Tibial nerve (tissue), 4 donors: ENCODE data around the gene TBX21.

Source experiments
- CTCF ChIP-seq, 5 experiments: fragments of 200-600 bp in 3 of 5; fragments of 450-650 bp in 2 of 5; sonication (generic) in 3 of 5; IDR thresholded peaks; one replicate each; pipeline ENCODE4 v1.5.1; 2016 to 2019; ENCODE audit warnings: antibody characterized with exemption in 5 of 5, mild to moderate bottlenecking in 3 of 5, moderate library complexity in 2 of 5
- EP300 ChIP-seq, 2 donors: sonication (generic); formaldehyde crosslinking; IDR thresholded peaks; one replicate each; pipeline ENCODE4 v1.6.1; 2017; ENCODE audit warnings: antibody characterized with exemption in 2 of 2, mild to moderate bottlenecking in 1 of 2
- POLR2A ChIP-seq, 2 donors: fragments of 450-650 bp; IDR thresholded peaks; one replicate each; pipeline ENCODE4 v1.6.1; 2017; ENCODE audit warnings: antibody characterized with exemption in 2 of 2, mild to moderate bottlenecking in 2 of 2, moderate library complexity in 2 of 2

- TF ChIP-seq CTCF (IDR thresholded peaks at IDR 0.05) (no peak), EP300 (IDR thresholded peaks at IDR 0.05) (no peak), POLR2A (IDR thresholded peaks at IDR 0.05) (no peak)
These were observed 18.4 kb downstream of the TBX21 start for GRCh38 chr17:47751471-47751870.
